HG03064 (cell line): ENCODE measurements around the gene ARHGEF12.

Experiments
- ATAC-seq: cut with Tn5 transposase; IDR thresholded peaks from one replicate; pipeline ENCODE4 v1.9.1; 2021; ENCODE audit warnings: low read depth; ENCODE audit not compliant: unreplicated experiment

ARHGEF12 gene

GRCh38 chr11:120513436-120514315, 177.5 kb downstream of the ARHGEF12 start:
- no peak for ATAC-seq

GRCh38 chr11:120514541-120515121, 178.4 kb downstream of the ARHGEF12 start:
- ATAC-seq, result no peak

DNA sequence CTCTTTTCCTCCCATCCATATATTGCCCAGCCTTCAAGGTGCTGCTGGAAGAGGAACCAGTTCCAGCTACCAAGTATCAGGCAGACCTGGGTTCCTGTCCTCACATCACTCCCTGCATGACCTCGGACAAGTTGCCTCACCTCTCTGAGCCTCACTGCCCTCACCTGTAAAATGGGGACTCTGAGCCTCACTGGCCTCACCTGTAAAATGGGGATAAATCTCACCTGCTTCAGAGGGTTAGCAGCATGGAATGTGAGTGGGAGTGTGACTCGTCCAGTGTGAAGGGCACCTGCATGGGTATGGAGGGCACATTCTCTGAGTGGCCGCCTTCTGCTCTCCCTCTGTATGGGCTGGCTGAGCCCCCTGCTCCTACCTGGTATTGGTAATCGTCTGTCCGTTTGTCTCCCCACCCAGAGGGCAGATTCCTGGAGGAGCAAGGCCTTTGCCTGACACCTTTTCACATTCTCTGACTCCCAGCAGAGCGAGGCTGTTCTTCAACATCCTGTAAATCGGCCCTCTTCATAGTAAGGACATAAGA, 179.0 kb downstream of the ARHGEF12 start:
- no peak for ATAC-seq

DNA sequence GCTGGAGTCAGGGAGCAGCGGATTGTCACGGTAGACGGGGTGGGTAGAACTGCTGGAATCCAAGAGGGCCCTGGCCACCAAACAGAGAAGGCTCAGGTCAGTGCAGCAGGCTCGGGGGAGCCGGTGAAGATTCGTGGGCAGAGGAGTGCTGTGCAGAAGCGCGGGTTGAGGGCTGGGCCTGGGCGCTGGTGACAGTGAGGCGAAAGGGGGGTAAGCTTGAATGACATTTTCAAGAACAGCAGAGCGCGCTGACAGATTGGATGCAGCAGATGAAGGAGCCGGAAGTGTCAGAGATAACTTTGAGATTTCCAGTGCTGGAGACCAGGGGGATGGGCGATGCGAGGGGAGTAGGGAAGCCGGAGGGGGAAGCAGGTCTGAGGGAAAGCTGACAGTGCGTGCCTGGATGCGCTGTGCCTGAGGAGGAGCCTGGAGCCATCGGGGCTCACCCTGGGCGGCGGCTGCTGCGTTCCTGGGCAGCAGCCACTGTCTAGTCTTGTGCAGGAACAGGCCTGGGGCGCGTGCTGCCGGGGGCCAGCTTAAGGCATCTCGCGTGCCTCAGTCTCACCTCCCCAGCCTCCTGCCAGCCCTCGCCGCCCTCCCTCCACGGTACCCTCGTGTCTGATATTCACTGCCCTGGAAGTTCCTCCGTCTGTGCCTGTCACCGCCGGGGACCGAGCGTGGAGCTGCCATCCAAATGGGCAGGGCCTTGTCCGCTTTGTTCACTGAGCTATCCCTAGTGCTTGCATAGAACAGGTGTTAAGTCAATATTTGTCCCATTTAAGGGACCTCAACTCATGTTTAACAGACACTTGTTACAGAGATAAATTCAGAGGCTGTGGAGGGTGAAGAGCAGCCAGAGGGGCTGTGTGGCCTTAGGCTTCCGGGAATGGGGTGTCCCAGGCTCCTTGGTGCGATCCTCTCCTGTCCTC, 180.5 kb downstream of the ARHGEF12 start:
- ATAC-seq, result no peak

GRCh38 chr11:120517390-120517761, 181.2 kb downstream of the ARHGEF12 start:
- ATAC-seq, result no peak

DNA sequence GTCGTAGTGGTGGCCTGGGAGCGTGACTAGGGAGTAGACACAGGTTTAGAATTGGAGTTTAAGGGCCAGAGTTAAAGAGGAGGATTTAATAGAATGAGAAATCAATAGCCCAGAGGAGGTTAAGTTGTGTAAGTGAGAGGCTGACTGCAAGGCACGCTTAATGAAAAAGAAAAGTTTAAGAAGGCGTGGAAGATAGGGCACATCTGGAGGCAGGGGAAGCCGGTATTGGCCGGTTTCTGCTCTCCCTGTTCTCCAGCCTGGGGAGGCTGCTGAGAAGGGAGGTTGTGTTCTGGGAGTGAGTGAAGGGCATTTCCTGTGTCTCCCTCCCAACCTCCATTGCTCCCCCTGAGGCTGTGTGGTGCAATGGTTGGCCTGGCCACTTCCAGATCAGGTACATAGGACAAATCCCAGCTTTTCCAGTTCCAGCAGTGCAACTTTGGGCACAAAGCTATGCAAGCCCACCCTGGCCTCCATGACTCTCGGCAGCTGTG, 181.6 kb downstream of the ARHGEF12 start:
- no peak for ATAC-seq

- no peak for ATAC-seq
Measured at GRCh38 chr11:120518356-120518755, 182.1 kb downstream of the ARHGEF12 start.

DNA sequence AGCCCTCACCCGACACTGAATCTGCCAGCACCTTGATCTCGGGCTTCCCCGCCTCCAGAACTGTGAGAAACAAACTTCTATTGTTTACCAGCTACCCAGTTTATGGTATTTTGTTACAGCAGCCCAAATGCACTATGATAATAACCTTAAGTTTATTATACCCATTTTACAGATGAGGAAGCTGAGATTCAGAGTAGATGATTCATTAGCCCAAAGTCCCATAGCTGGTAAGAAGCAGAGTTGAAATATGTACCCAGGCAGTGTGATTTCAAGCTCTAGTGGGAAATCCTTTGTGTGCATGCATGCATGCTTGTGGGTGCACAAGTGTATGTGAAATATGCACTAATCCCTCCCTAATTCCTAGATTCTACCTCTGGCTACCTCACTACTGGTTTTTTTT, 183.3 kb downstream of the ARHGEF12 start:
- ATAC-seq, result no peak

DNA sequence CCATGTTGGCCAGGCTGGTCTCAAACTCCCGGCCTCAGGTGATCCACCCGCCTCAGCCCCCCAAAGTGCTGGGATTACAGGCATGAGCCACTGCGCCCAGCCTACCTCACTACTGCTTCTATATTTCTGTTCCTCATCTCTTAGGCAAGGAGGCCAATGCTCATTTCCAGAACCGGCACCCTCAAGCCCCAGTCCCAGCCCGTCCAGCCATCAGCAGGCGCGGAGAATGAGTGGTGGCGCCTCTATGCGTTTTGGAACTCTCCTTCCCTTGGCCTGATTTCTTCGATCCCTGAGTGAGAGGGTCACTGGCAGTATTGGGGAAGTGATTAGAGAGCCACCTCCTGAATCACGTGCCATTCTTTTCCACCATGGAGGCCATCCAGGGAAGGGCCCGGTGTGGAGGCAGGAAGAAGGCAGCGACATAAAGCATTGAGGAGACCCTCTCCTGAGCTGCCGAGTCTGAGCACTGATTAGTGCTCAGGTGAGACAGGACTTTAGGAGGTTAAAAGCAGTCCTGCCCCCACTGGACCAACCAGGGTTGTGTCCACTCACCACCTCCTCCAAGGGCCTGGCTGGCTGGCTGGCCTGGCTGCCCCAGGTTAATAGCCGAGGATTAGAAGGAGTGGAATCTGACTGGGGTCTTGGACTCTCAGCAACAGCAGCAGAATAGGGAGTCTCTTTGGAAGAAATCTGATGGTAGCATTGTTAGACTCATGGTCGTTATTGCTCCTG, 184.0 kb downstream of the ARHGEF12 start:
- ATAC-seq, result no peak

DNA sequence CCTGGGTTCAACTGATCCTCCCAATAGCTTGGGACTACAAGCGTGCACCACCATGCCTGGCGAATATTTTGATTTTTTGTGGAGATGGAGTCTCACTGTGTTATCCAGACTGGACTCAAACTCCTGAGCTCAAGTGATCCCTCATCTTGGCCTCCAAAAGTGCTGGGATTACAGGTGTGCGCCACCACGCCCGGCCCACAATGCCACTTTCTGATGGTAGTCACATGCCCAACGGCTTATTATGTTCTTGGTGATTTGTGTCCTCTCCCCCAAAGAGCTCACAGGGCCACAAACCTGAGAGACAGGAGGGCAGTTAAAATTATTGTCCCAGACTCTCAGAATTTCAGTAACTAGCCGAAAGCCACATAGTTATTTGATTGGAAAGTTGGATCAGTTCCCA, 185.0 kb downstream of the ARHGEF12 start:
- no peak for ATAC-seq

DNA sequence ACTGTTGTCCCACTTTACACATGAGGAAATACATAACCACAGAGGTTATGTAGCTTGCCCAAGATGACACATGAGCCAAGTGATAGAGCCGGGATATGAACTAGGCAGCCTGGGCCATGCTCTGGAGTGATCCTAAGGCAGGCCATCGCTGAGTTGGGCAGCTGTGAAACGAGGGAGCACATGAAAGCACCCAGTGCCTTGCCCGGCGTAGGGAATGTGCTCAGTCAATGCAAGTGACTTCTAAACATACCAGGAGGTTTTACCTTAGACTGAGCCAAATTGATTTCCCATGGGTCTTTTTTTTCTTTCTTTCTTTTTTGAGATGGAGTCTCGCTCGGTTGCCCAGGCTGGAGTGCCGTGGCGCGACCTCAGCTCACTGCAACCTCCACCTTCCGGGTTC, 185.8 kb downstream of the ARHGEF12 start:
- ATAC-seq, result no peak

DNA sequence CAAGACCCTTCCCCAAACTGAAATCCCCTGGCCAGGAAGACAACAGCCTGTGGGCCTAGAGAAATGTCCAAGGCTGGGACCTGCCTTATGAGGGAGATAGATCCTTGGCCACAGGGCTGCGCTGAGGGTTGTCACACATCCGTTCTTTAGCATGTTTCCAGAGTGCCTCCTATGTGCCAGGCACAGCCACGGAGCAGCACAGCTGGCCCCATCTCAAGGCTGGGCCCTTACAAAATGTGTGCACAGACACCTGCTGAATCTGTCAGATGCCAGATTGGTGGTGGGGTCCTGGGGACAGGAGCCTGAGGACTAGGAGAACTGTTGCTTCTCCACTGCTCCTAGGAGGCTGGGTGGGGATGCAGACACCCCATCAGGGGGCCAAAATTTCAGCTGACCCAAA, 186.5 kb downstream of the ARHGEF12 start:
- ATAC-seq, result no peak

DNA sequence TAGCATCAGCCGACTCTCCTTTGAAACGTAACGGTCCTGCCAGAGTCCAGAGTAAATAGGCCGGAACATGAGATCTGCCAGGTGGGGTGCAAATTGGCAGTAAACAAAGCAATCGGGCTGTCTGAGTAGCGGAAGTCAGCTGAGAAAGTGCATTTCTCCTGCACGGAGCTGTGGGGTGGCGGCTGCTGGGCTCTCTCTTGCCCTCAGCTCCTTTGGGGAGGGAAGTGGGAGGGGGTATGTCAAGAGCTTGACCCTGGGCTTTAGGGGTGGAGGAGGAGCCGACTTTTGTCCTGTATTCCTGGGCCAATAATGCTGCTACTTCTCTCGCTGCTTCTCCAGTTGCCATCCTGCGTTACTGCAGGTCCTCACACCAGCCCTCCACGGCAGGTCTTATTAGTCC, 187.0 kb downstream of the ARHGEF12 start:
- ATAC-seq, result no peak

- ATAC-seq, result no peak
Measured at GRCh38 chr11:120524536-120525085, 188.4 kb downstream of the ARHGEF12 start.

DNA sequence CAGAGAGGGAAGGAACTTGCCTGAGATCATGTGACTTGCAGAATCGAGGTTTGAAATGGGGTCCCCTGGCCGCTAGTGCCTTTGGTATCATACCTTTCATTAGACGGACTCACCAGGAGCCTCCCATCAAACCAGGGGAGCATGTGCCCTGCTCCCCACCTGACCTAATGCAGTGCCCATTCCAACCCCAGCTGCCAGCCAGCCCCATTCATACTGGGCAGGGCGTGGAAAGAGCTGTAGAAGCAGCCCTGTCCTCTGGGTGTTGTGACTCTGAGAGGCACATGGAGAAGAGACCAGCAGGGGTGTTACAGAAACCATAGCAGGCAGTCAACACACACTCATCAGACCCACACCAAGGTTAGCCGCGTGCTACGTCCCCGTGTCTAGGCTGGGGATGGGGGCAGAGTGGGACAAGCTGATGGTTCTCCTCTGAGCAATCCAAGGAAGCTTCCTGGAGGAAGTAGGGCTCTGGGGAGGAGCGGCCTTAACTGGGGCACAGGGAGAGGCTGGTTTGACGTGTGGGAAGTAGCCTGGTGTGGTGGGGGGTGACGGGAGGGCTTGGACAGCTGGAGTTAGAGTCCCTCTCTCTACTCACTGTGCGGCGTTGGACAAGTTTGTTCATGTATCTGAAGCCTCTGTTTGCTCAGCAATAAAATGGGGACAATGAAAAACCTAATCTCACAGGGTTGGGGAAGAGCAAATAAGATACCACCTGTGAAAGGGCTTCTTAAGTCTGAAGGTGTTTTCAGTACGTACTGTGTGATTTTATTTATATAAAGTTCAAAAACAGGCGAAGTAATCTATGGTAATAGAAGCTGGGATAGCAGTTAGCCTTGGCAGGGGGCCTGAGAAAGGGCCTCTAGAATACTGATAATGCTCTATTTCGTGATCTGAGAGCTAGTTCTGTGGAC, 189.3 kb downstream of the ARHGEF12 start:
- ATAC-seq, result no peak

GRCh38 chr11:120526241-120526640, 190.0 kb downstream of the ARHGEF12 start:
- no peak for ATAC-seq

DNA sequence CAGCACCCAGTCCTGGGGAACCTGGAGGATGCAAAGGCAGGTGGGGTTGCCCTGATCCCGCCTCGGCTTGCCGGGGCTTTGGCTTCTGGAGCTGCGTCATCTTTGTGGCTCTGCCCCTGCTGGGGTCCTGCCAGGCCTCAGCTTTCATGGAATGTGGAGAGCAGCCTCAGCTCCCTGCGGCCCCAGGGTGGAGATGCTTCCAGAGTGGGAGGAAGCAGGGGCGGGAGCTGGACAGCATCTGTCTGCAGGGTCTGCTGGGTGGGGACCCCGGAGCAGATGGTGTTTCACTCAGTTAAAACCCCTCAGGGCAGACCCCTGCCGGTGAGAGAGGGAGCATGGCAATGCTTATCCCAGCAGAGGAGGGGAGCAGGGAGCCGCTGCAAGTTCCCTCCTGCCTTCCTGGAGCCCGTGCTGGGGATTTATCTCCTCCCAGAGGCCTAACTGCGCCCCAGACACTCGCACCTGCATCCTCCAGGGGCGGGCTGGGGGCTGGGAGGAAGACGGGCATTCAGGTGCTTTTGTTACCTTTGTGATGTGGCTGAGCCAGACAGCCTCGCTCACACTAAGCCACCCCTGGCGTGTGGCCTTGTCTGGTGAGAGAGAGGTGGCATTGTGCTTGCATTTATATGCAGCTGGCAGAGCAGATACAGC, 191.0 kb downstream of the ARHGEF12 start:
- ATAC-seq, result no peak

GRCh38 chr11:120528749-120529148, 192.5 kb downstream of the ARHGEF12 start:
- no peak for ATAC-seq
